Transverse colon (tissue), 4 donors: ENCODE results near the gene PMF1.

Experiments used
- CTCF ChIP-seq, 5 experiments: fragments of 200-600 bp in 3 of 5; fragments of 450-650 bp in 2 of 5; sonication (generic) in 3 of 5; IDR thresholded peaks; 1 replicate in 2 of 5; 2 replicates in 3 of 5; pipeline ENCODE4 v1.5.1; 2016 to 2017; ENCODE audit warnings: antibody characterized with exemption in 5 of 5, inconsistent platforms in 3 of 5, mild to moderate bottlenecking in 2 of 5, moderate library complexity in 1 of 5
- EP300 ChIP-seq: sonication (generic); formaldehyde crosslinking; IDR thresholded peaks from one replicate; pipeline ENCODE4 v1.6.1; 2017; ENCODE audit warnings: antibody characterized with exemption, low read depth
- POLR2A ChIP-seq: fragments of 450-650 bp; IDR thresholded peaks from one replicate; pipeline ENCODE4 v1.6.1; 2016; ENCODE audit warnings: antibody characterized with exemption, mild to moderate bottlenecking, moderate library complexity
- POLR2AphosphoS5 ChIP-seq, 3 donors: sonication (generic); formaldehyde crosslinking; IDR thresholded peaks; one replicate each; pipeline ENCODE4 v1.6.1; 2016; ENCODE audit warnings: antibody characterized with exemption in 3 of 3

GRCh38 chr1:156260896-156261295 lies 48.1 kb downstream of the PMF1 start:
- TF ChIP-seq CTCF (IDR thresholded peaks at IDR 0.05) (no peak), POLR2AphosphoS5 (IDR thresholded peaks at IDR 0.05) (no peak), POLR2A (no peak), EP300 (no peak)
